Measurements from ENCODE around the gene MYL5. TPM values are rescaled to one million over a fixed set of nuclear protein-coding genes. Genes with fewer than 3 reads are reported as not detected.
A peak's percentile ranks its signal among the peaks of the same experiment; 100 is the strongest.

The MYL5 gene, protein sequence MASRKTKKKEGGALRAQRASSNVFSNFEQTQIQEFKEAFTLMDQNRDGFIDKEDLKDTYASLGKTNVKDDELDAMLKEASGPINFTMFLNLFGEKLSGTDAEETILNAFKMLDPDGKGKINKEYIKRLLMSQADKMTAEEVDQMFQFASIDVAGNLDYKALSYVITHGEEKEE
- total RNA-seq = 10 to 100 TPM in 3 of 4 donors, 1 to 10 TPM in 1; 5.2 to 32.8 (median 12.9) TPM

- Histone ChIP-seq H3K4me3 (peak within 1 kb of the TSS; percentile 77 to 94 (median 82)), H3K9me3 (no peaks in the 10 kb centered on the region), H3K27me3 (no peaks in the 10 kb centered on the region), H3K36me3 (peaks cover 6 to 29% (median 11%) of the 10 kb centered on the region in 3 donors), H3K4me1 (peaks cover 0 to 25% (median 16%) of the 10 kb centered on the region in 4 donors), H3K27ac (peak within 1 kb of the TSS; percentile 95 to 98 (median 96))
- peak; percentile 93 to 94 for DNase-seq (ENCODE audit: low spot score in 2 of 2)
- WGBS, 2 donors = 0% methylated on average over 14 to 48 of the region's 84 CpGs
- TF ChIP-seq, protein P1, sequence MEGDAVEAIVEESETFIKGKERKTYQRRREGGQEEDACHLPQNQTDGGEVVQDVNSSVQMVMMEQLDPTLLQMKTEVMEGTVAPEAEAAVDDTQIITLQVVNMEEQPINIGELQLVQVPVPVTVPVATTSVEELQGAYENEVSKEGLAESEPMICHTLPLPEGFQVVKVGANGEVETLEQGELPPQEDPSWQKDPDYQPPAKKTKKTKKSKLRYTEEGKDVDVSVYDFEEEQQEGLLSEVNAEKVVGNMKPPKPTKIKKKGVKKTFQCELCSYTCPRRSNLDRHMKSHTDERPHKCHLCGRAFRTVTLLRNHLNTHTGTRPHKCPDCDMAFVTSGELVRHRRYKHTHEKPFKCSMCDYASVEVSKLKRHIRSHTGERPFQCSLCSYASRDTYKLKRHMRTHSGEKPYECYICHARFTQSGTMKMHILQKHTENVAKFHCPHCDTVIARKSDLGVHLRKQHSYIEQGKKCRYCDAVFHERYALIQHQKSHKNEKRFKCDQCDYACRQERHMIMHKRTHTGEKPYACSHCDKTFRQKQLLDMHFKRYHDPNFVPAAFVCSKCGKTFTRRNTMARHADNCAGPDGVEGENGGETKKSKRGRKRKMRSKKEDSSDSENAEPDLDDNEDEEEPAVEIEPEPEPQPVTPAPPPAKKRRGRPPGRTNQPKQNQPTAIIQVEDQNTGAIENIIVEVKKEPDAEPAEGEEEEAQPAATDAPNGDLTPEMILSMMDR (IDR thresholded peaks at IDR 0.05) = peak; percentile 86 to 99 (median 97)
- peak; percentile 71 to 93 for TF ChIP-seq EP300 (IDR thresholded peaks at IDR 0.05)
- TF ChIP-seq POLR2A (IDR thresholded peaks at IDR 0.05) = peak; percentile 71 to 90
These were observed at the start of gene MYL5, which contains the start of gene ATP5ME for GRCh38 chr4:674172-675035. TSS of gene MYL5 (plus strand) at chr4:674542. CDS start at chr4:678027, 3,485 bp downstream. TSS of gene ATP5ME (minus strand) at chr4:674276. CDS start at chr4:674247, 29 bp downstream.

- TF ChIP-seq EP300 (IDR thresholded peaks at IDR 0.05) = no peak
- TF ChIP-seq POLR2A (IDR thresholded peaks at IDR 0.05) = no peak
- TF ChIP-seq, protein P1 (IDR thresholded peaks at IDR 0.05) = no peak
- WGBS, 2 donors = 66 to 83% methylated on average over 12 to 15 of the region's 21 CpGs
- Histone ChIP-seq H3K27me3 (no peaks in the 10 kb centered on the region), H3K4me1 (no peaks in the 10 kb centered on the region), H3K27ac (no peak within 1 kb of the TSS), H3K9me3 (no peaks in the 10 kb centered on the region), H3K36me3 (no peaks in the 10 kb centered on the region), H3K4me3 (no peak within 1 kb of the TSS)
- DNase-seq (ENCODE audit: low spot score in 2 of 2) = no peak
These were observed 49.4 kb upstream of the MYL5 start, which contains the start of gene PDE6B for GRCh38 chr4:624705-625590. TSS of gene PDE6B (plus strand) at chr4:625573. CDS start at chr4:625627, 54 bp downstream.

DNA sequence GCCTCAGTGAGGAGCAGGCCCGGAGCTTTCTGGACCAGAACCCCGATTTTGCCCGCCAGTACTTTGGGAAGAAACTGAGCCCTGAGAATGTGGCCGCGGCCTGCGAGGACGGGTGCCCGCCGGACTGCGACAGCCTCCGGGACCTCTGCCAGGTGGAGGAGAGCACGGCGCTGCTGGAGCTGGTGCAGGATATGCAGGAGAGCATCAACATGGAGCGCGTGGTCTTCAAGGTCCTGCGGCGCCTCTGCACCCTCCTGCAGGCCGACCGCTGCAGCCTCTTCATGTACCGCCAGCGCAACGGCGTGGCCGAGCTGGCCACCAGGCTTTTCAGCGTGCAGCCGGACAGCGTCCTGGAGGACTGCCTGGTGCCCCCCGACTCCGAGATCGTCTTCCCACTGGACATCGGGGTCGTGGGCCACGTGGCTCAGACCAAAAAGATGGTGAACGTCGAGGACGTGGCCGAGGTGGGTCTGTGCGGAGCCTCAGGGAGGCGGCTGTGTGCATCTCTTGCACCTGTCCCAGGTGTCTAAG is 48.6 kb upstream of the MYL5 start:
- no peaks in the 10 kb centered on the region for H3K27me3 ChIP-seq
- no peak overlapping the region for H3K27ac ChIP-seq
- H3K36me3 ChIP-seq = no peaks in the 10 kb centered on the region
- TF ChIP-seq POLR2A (IDR thresholded peaks at IDR 0.05) = no peak
- TF ChIP-seq, protein P1 (IDR thresholded peaks at IDR 0.05) = no peak
- no peak for TF ChIP-seq EP300 (IDR thresholded peaks at IDR 0.05)
- H3K4me3 ChIP-seq = no peak overlapping the region
- no peaks in the 10 kb centered on the region for H3K4me1 ChIP-seq
- WGBS, 2 donors = 90 to 92% methylated on average over 28 to 38 of the region's 39 CpGs
- no peak for DNase-seq (ENCODE audit: low spot score in 2 of 2)
- peaks cover 0 to 4% (median 0%) of the 10 kb centered on the region in 4 donors for H3K9me3 ChIP-seq

GRCh38 chr4:626201-627091 is 47.9 kb upstream of the MYL5 start:
- no peak for DNase-seq (ENCODE audit: low spot score in 2 of 2)
- Histone ChIP-seq H3K9me3 (peaks cover 0 to 10% (median 0%) of the 10 kb centered on the region in 4 donors), H3K4me1 (no peaks in the 10 kb centered on the region), H3K36me3 (no peaks in the 10 kb centered on the region), H3K27me3 (no peaks in the 10 kb centered on the region), H3K4me3 (no peak overlapping the region), H3K27ac (no peak overlapping the region)
- no peak for TF ChIP-seq POLR2A (IDR thresholded peaks at IDR 0.05)
- TF ChIP-seq, protein P1 (IDR thresholded peaks at IDR 0.05) = no peak
- no peak for TF ChIP-seq EP300 (IDR thresholded peaks at IDR 0.05)
- 64 to 72% methylated on average over 20 of the region's 20 CpGs for WGBS, 2 donors

Measured in tibial nerve (tissue), 4 donors.